ENCODE data around the gene C10orf90.

GRCh38 chr10:126461289-126461940 lies 209.1 kb downstream of the C10orf90 start:
- TF ChIP-seq SUZ12 (IDR thresholded peaks at IDR 0.05) (no peak), L3MBTL2 (conservative IDR thresholded peaks at IDR 0.05) (no peak), ARNT (IDR thresholded peaks at IDR 0.05) (no peak), FOXK2 (IDR thresholded peaks at IDR 0.05) (no peak), LEF1 (IDR thresholded peaks at IDR 0.05; ENCODE audit: borderline replicate concordance) (no peak), ELF4 (IDR thresholded peaks at IDR 0.05) (no peak), SP1 (IDR thresholded peaks at IDR 0.05) (no peak), TARDBP (IDR thresholded peaks at IDR 0.05) (no peak)

Measured in HEK293T (cell line).